GM08714 (cell line): ENCODE results near the gene SCN4A.
"Not testable (repeated sequence)": the region's sequence is repeated elsewhere in the genome, so short reads cannot be mapped to it uniquely, and the experiment has no call there.

Experiments used
- H3K4me3 ChIP-seq: fragments of 200-500 bp; sonication (Bioruptor generic); 2 replicates; pipeline ENCODE4 v1.5.1; 2014; ENCODE audit warnings: mild to moderate bottlenecking, low read length, inconsistent platforms
- ZNF274 ChIP-seq: IDR thresholded peaks from 2 replicates; pipeline ENCODE4 v1.6.1; 2012; ENCODE audit warnings: mild to moderate bottlenecking, low read depth, low read length

The SCN4A gene

DNA sequence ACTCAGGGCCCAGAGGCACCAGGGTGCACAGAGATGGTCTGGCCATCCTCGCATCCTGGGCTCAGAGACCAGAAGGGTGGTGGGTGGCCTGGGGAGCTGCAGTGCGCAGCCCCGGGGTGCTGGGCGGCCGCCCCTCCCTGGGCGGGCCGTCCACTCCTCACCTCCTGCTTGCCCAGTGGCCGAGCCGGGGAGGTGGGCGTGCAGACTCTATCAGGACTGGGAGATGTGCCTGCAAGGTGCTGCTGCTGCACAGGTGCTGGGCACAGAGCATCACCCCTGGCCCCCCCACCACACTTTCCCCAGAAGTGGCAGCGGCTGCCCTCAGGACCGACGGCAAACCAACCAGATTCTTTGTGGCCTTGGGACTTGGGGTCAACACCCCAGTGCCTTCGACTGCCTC, at the start of gene SCN4A:
SCN4A (minus strand) TSS at position 123 of the 400 bp plus-strand sequence; CDS start at position 46, 77 bp downstream.
- TF ChIP-seq ZNF274 = no peak
- H3K4me3 ChIP-seq = no peak within 1 kb of the TSS

DNA sequence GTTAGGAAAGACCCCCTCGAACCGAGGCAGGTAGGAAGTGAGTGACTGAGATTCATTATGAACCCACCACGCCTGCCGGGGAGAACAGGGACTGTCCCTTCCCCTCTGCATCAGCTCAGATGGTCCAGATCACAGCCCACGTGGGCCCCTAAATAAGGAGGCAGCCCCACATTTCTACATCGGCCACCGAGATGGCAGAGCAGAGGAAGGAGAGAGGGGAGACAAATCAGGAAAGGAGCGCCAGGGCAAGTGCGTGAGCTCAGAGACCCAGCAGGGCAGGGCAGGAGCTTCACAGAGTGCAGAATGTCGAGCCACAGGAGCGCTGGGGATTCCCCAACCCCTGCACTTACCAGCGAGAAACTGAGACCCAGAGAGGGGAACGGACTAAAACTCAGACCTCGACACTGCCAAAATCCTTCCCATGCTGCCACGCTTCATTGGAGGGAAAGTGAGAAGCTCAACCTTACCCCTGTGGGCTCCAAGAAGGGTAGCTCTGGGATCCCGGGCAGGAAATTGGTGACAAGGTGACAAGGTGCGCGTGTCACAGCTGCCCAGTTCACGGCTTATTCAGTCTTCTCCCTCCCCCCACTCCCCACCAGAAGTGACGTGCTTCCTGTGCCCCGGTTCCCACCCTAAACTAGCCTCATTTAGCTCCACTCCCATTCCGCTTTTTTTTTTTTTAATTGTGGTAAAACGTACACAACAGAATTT, 47.5 kb upstream of the SCN4A start, which contains the start of gene ICAM2:
ICAM2 (minus strand) TSS at position 578 of the 711 bp plus-strand sequence. CDS start 13,942 bp downstream, outside the sequence.
- peak within 1 kb of the TSS; percentile 62 for H3K4me3 ChIP-seq
- TF ChIP-seq ZNF274 = no peak

DNA sequence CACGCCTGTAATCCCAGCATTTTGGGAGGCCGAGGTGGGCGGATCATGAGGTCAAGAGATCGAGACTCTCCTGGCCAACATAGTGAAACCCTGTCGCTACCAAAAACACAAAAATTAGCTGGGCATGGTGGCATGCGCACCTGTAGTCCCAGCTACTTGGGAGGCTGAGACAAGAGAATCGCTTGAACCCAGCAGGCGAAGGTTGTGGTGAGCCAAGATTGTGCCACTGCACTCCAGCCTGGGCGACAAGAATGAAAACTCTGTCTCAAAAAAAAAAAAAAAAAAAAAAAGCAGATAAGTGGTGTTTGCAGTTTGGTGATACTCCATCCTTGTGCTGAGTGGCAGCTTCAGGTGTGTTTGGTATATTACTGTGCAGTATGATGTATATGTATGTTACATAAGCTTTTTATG, 46.8 kb upstream of the SCN4A start:
- peak overlapping the region; percentile 62 for H3K4me3 ChIP-seq

DNA sequence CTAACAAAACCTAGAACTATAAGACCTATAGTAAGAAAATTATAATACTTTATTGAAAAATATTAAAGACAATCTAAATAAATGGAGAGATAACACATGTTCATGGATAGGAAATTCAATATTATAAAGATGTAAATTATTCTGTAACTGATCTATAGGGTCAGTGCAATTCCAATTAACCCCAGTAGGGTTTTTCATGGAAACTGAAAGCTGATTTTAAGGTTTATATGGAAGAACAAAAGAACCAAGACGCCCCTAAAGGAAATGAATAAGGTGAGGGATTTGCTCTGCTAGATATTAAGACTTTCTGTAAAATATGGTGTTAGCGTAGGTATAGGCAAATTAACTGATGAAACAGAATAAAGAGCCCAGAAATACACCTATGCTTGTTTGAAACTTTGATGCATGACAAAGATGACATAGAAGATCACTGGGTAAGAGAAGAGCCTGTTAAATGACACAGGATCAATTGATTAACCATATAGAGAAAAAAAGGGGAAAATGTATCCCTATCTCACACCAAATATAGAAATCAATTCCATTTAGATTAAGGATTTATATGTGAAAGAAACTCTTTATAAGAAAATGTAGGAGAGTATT, 44.8 kb upstream of the SCN4A start:
- TF ChIP-seq ZNF274 = no peak
- H3K4me3 ChIP-seq = no peak overlapping the region; the same call in 1 of the 2 replicates

DNA sequence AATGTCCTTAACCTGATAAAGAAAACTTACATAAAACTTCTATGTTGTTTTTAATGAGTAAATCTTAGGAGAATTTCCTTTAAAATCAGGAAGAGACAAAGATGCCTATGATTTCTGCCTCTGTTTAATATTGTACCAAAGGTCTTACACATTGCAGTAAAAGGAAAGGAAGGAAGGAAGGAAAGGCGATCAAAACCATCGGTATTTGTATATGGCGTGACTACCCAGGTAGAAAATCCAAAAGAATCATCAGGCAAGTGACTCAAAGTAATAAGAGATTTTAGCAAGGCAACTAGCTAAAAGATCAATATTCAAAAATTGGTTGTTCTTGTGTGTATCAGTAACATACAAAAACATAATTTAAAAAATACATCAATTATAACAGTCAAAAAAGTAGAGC, 44.3 kb upstream of the SCN4A start:
- no peak for TF ChIP-seq ZNF274
- peak overlapping the region; percentile 62; the same call in 1 of the 2 replicates for H3K4me3 ChIP-seq

DNA sequence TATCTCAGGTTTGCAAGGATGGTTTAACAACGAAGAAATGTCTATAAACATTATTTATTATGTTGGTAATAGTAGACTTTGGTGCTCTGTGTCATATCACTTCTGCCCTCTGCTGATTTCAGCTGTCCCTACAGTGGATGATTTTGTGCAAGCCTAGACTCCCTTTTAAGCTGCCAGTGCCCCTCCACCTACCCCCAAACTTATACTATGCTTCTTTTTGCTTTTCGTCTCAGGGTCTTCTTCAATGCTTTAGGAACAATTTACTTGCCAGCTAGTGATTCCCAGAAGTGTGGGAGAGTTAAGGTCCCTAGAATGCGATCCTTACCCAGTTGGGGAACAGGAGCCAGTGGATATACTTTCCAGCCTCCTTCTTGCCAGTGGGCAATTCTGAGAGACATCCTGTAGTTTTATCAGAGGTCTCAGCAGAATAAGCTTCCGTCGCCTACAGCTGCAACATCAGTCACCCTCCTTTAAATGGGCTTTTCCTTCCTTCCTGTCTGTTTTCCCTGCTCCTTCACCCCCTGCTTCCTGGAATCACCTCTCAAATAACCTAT, 43.6 kb upstream of the SCN4A start:
- H3K4me3 ChIP-seq = peak overlapping the region; percentile 62
- TF ChIP-seq ZNF274 = no peak

DNA sequence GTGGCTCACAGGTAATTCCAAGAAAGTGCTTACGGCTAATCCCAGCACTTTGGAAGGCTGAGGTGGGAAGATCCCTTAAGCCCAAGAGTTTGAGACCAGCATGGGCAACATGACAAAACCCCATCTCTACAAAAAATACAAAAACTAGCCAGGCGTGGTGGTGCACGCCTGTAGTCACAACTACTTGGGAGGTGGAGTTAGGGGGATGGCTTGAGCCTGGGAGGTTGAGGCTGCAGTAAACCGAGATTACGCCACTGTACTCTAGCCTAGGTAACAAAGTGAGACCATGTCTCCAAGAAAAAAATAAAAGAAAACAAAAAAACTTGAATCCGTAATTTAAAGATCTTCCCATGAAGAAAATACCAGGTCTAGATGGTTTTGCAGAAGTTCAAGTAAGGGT, 42.7 kb upstream of the SCN4A start:
- no peak for TF ChIP-seq ZNF274
- H3K4me3 ChIP-seq = peak overlapping the region; percentile 46; the same call in 1 of the 2 replicates

DNA sequence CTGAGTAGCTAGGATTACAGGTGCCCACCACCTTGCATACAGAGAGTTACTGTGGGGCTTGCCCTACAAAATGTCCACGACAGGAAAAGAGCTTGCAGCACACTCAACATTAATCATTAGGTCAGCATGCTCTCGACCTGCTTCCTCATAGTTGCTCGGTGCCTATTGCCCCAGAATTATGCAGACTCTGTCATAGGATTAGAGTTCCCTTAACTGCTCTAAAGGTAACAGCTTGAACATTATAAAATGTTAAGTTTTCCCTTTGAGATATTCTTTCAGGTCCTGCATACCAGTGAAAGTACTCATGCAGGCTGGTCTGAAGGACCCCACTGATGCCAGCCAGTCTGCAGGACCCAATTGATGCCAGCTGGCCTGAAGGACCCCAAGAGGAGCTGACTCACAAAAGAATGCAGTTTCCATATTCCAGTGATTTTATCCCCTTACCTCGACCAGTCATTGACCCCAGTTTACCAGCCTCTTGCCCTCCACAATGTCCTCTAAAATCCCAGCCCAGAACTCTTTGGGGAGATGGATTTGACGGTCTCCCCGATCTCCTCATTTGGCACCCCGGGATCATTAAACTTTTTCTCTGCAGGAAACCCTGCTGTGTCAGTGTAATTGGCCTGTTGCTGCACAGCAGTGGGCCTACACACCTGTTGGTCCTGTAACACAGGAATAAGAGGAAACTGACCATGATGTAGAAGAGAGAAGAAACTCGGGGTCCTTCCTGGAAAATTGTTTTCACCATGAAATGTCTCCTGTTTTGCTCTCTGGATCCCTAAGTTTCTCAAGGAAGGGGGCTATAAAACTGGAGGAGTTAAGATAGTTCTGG, 37.1 kb upstream of the SCN4A start:
- TF ChIP-seq ZNF274 = no peak
- no peak overlapping the region for H3K4me3 ChIP-seq

DNA sequence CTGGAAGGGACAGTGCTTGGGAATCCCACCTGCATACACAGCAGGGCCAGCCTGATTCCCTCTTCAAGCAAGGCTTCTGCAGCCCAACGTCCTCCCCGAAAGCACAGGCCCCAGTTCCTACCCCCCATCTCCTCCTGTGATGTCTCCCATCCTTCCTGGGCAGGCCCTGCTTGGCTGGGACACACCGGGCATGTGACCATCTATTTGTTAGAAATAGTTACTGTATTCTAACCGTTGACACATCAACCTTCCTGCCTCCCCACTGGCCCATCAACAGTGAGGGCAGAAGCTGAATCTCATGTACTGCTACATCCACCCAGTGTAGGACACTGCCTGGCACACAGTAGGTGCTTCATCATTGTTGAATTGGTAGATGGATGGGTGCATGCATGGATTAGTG, 36.1 kb upstream of the SCN4A start:
- TF ChIP-seq ZNF274 = no peak
- no peak overlapping the region for H3K4me3 ChIP-seq

DNA sequence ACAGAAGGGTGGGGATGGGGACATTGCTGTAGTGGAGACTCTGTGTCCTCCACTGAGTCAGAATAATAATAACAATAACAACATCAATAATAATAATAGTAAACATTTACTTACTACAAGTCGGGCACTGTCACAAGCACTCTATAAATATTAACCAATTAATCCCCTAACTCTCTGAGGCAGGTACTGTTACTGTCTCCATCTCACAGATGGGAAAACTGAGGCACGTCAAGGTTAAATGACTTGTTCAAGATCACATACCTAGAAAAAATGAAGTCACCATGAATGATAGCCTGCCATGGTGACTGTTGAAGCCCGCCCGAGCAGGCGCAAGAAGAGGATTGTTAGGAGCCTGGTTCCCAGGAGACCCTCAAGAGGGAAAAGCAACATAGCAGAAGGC, 35.6 kb upstream of the SCN4A start:
- TF ChIP-seq ZNF274 = no peak
- no peak overlapping the region for H3K4me3 ChIP-seq

DNA sequence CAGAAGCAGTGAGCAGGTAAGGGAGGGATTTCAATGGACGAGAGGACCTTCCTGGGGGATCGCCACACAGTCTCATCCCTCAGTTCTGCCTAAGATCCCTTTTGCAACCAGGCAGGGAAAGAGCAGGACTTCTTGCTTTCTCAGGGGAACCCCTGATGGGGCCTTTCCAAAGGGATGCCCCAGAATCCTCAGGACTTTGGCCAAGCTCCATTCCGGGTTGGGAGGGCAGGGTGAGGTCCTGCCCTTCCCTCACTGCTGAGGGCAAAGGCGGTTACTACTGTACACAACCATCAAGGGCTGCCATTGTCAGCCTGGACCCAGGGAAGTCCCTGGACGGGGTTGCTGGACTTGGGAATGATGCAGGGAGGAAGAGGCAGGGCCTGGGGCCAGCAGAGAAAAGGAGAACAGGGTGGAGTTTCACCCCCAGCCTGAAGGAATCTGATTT, 35.1 kb upstream of the SCN4A start:
- no peak for TF ChIP-seq ZNF274
- no peak overlapping the region for H3K4me3 ChIP-seq

DNA sequence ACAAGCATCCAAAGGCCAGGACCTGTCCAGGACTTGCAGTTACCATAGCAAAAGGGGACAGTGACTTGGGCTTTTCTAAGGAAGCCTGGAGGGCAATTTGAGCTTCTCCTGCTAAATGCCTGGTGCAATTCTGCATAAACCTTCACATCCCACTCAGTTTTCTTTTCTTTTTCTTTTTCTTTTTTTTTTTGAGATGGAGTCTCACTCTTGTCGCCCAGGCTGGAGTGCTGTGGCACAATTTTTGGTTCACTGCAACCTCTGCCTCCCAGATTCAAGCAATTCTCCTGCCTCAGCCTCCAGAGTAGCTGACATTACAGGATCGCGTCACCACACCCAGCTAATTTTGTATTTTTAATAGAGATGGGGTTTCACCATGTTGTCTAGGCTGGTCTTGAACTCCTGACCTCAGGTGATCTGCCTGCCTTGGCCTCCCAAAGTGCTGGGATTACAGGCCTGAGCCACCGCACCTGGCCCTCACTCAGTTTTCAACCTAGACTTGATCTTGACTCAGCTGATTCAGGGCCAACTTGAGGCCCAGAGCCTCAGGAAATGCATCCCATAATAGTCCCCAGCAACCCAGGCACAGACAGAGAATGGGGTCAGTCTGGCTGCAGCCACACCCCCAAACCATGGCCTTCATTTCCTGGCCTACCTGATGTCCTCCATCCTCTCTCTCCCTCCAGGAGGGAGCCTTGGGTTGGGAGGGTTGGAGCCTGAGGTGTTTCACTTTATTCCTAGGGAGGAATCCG, 34.5 kb upstream of the SCN4A start:
- H3K4me3 ChIP-seq = not testable (repeated sequence)

DNA sequence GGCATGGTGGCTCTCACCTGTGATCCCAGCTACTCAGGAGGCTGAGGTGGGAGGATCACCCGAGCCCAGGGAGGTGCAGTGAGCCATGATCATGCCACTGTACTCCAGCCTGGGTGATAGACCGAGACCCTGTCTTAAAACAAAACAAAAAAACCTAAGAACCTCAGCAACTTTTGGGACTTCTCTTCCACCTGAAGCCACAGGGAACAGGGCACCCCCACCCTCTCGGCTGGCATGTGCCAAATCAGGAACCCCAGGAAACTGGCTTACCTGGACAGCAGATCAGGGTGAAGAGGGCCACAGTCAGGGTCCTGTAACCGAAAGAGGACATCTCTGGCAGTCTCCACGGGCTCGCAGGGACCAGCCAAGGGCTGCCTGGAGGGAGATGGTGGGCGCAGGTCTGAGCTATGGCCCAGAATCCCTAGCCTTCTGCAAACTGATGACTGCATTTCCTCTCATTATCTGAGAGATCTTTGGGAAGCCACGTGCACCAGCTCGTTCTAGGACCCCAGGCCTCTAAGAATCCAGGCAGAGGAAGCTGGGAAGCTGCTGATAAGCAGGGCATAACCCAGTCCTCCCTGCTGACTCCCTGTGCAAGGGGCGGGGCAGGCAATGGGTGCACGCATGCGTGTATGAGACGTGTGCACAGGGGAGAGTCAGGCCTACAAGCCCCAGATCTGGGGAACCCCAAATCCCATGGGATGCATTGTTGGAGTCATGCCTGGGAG, 33.8 kb upstream of the SCN4A start:
- no peak for TF ChIP-seq ZNF274
- H3K4me3 ChIP-seq = no peak overlapping the region
